Thyroid gland (tissue), 4 donors: ENCODE measurements around the gene DPH7. TPM values are rescaled to one million over a fixed set of nuclear protein-coding genes. Genes with fewer than 3 reads are reported as not detected.
"Not testable (repeated sequence)": the region's sequence is repeated elsewhere in the genome, so short reads cannot be mapped to it uniquely, and the experiment has no call there.

Experiments used
- DNase-seq, 2 donors: peaks; one replicate each; pipeline ENCODE4 v3.0.0-alpha.2; 2019
- H3K27ac ChIP-seq, 3 donors: fragments of 200-600 bp; sonication (generic); 1 replicate in 2 of 3; 2 replicates in 1 of 3; pipeline ENCODE4 v1.5.1; 2016 to 2019; ENCODE audit warnings: mild to moderate bottlenecking in 1 of 3, moderate library complexity in 1 of 3
- H3K27me3 ChIP-seq: fragments of 200-600 bp; sonication (generic); one replicate; pipeline ENCODE4 v1.5.1; 2019
- H3K36me3 ChIP-seq, 2 donors: fragments of 200-600 bp; sonication (generic); one replicate each; pipeline ENCODE4 v1.5.1; 2016 to 2019
- H3K4me1 ChIP-seq, 2 donors: fragments of 200-600 bp; sonication (generic); one replicate each; pipeline ENCODE4 v1.5.1; 2017 to 2019
- H3K4me3 ChIP-seq, 3 donors: fragments of 200-600 bp; sonication (generic); replicated peaks in 1 of 3; 1 replicate in 2 of 3; 2 replicates in 1 of 3; pipeline ENCODE4 v1.5.1; 2016; ENCODE audit warnings: mild to moderate bottlenecking in 1 of 3
- H3K9me3 ChIP-seq: fragments of 200-600 bp; sonication (generic); one replicate; pipeline ENCODE4 v1.5.1; 2017
- CTCF ChIP-seq, 6 experiments: fragments of 200-600 bp in 3 of 6; fragments of 450-650 bp in 3 of 6; sonication (generic) in 3 of 6; IDR thresholded peaks; one replicate each; pipeline ENCODE4 v1.5.1; 2016 to 2019; ENCODE audit warnings: antibody characterized with exemption in 6 of 6, mild to moderate bottlenecking in 2 of 6, inconsistent platforms in 1 of 6, moderate library complexity in 1 of 6
- POLR2A ChIP-seq, 2 donors: fragments of 450-650 bp; IDR thresholded peaks; one replicate each; pipeline ENCODE4 v1.6.1; 2017; ENCODE audit warnings: antibody characterized with exemption in 2 of 2, mild to moderate bottlenecking in 2 of 2, moderate library complexity in 1 of 2
- WGBS, 2 donors: methylation state at CpG; one replicate each; pipeline ENCODE4 v1.1.5; 2017; 5-methylcytosine and 5-hydroxymethylcytosine counted together
- intact Hi-C: fragments of 100-400 bp; cut with DNase I; formaldehyde crosslinking; loops from one replicate; pipeline ENCODE4 v1.15.1; 2023
- total RNA-seq, 4 donors: library from RNA; depleted of rRNA; stranded (reverse); fragments of >200 nt; gene quantifications; one replicate each; pipeline ENCODE4 v1.2.3, GENCODE V29; 2016

Gene DPH7
- total RNA-seq, 4 donors from 2014 or later = 20.8 to 47.4 (median 34.1) TPM

GRCh38 chr9:137554349-137554748 is 24.4 kb downstream of the DPH7 start:
- Histone ChIP-seq H3K36me3 (peaks cover 4 to 16% of the 10 kb centered on the region in 2 donors), H3K4me3 (no peak overlapping the region), H3K9me3 (no peaks in the 10 kb centered on the region), H3K4me1 (peaks cover 8 to 12% of the 10 kb centered on the region in 2 donors), H3K27ac (no peak overlapping the region), H3K27me3 (no peaks in the 10 kb centered on the region)
- 88 to 92% methylated on average over 1 of the region's 1 CpG for WGBS, 2 donors
- intact Hi-C loops = loop anchor here (10.0 kb wide), 1 partner anchor 60 kb away; the partner anchor contains the start of gene EHMT1
- no peak for DNase-seq
- TF ChIP-seq POLR2A (IDR thresholded peaks at IDR 0.05) (no peak), CTCF (IDR thresholded peaks at IDR 0.05) (no peak)

GRCh38 chr9:137553654-137554053 is 25.1 kb downstream of the DPH7 start:
- intact Hi-C loops = loop anchor here (10.0 kb wide), 1 partner anchor 61 kb away; the partner anchor contains the start of gene EHMT1
- H3K36me3 ChIP-seq = peaks cover 4 to 16% of the 10 kb centered on the region in 2 donors
- 87 to 94% methylated on average over 10 of the region's 10 CpGs for WGBS, 2 donors
- not testable (repeated sequence) for H3K9me3 ChIP-seq, H3K4me3 ChIP-seq, H3K27ac ChIP-seq, DNase-seq, H3K27me3 ChIP-seq
- peaks cover 15 to 17% of the 10 kb centered on the region in 2 donors for H3K4me1 ChIP-seq

GRCh38 chr9:137552022-137552768 is 26.5 kb downstream of the DPH7 start:
- Histone ChIP-seq H3K36me3 (peaks cover 0 to 5% of the 10 kb centered on the region in 2 donors), H3K4me3 (peak overlapping the region; percentile 7 to 89 (median 78)), H3K9me3 (no peaks in the 10 kb centered on the region), H3K4me1 (peaks cover 27 to 29% of the 10 kb centered on the region in 2 donors), H3K27ac (peak overlapping the region; percentile 69 to 79 (median 77)), H3K27me3 (no peaks in the 10 kb centered on the region)
- 22 to 33% methylated on average over 23 to 32 of the region's 58 CpGs for WGBS, 2 donors
- peak; percentile 37 to 38 for DNase-seq
- intact Hi-C loops = loop anchor here (10.0 kb wide), 1 partner anchor 63 kb away; the partner anchor contains the start of gene EHMT1
- TF ChIP-seq POLR2A (IDR thresholded peaks at IDR 0.05) = no peak

- intact Hi-C loops = loop anchor here (10.0 kb wide), 1 partner anchor 63 kb away; the partner anchor contains the start of gene EHMT1
- H3K27me3 ChIP-seq = no peaks in the 10 kb centered on the region
- peak; percentile 86 to 90 for DNase-seq
- TF ChIP-seq POLR2A (IDR thresholded peaks at IDR 0.05) = peak in 1 of 2 donors; percentile 72
- TF ChIP-seq CTCF (IDR thresholded peaks at IDR 0.05) = peak in 5 of 6 experiments; percentile 20 to 54 (median 42)
- H3K36me3 ChIP-seq = peaks cover 0 to 5% of the 10 kb centered on the region in 2 donors
- H3K27ac ChIP-seq = peak within 1 kb of the TSS; percentile 69 to 92 (median 87)
- WGBS, 2 donors = 0% methylated on average over 33 of the region's 106 CpGs; no CpG with 5 or more reads in 1 of the 2 donors
- peak within 1 kb of the TSS; percentile 7 to 89 (median 78) for H3K4me3 ChIP-seq
- H3K4me1 ChIP-seq = peaks cover 27 to 29% of the 10 kb centered on the region in 2 donors
- H3K9me3 ChIP-seq = no peaks in the 10 kb centered on the region
Measured at GRCh38 chr9:137551264-137552021, 27.3 kb downstream of the DPH7 start, which contains the start of gene MRPL41. TSS of gene MRPL41 (plus strand) at chr9:137551879. CDS start at chr9:137552082, 203 bp downstream.

GRCh38 chr9:137550958-137551263 is 27.8 kb downstream of the DPH7 start:
- not testable (repeated sequence) for DNase-seq, H3K36me3 ChIP-seq, H3K9me3 ChIP-seq, H3K27me3 ChIP-seq
- intact Hi-C loops = loop anchor here (10.0 kb wide), 1 partner anchor 64 kb away; the partner anchor contains the start of gene EHMT1
- WGBS, 2 donors = 0 to 2% methylated on average over 3 to 13 of the region's 17 CpGs
- Histone ChIP-seq H3K27ac (peak overlapping the region; percentile 34 to 92 (median 87)), H3K4me3 (peak overlapping the region; percentile 6 to 78 (median 50)), H3K4me1 (peaks cover 27 to 29% of the 10 kb centered on the region in 2 donors)

- Histone ChIP-seq H3K4me1 (peaks cover 27 to 29% of the 10 kb centered on the region in 2 donors), H3K27ac (peak within 1 kb of the TSS; percentile 87 to 93 (median 89)), H3K27me3 (no peaks in the 10 kb centered on the region), H3K36me3 (no peaks in the 10 kb centered on the region), H3K9me3 (no peaks in the 10 kb centered on the region), H3K4me3 (peak within 1 kb of the TSS; percentile 6 to 78 (median 50))
- WGBS, 2 donors = 0 to 9% methylated on average over 3 of the region's 13 CpGs
- no peak for TF ChIP-seq CTCF (IDR thresholded peaks at IDR 0.05)
- peak in 1 of 2 donors; percentile 41 for TF ChIP-seq POLR2A (IDR thresholded peaks at IDR 0.05)
- DNase-seq = peak; percentile 97 to 98
- intact Hi-C loops = loop anchor here (10.0 kb wide), 1 partner anchor 65 kb away; the partner anchor contains the start of gene EHMT1
Measured at GRCh38 chr9:137550231-137550621, 28.5 kb downstream of the DPH7 start, which contains the start of gene PNPLA7. TSS of gene PNPLA7 (minus strand) at chr9:137550402. CDS start at chr9:137550197, 205 bp downstream.
